ENCODE results near the gene AIFM3.
"Not testable (repeated sequence)": the region's sequence is repeated elsewhere in the genome, so short reads cannot be mapped to it uniquely, and the experiment has no call there.

The AIFM3 gene

DNA sequence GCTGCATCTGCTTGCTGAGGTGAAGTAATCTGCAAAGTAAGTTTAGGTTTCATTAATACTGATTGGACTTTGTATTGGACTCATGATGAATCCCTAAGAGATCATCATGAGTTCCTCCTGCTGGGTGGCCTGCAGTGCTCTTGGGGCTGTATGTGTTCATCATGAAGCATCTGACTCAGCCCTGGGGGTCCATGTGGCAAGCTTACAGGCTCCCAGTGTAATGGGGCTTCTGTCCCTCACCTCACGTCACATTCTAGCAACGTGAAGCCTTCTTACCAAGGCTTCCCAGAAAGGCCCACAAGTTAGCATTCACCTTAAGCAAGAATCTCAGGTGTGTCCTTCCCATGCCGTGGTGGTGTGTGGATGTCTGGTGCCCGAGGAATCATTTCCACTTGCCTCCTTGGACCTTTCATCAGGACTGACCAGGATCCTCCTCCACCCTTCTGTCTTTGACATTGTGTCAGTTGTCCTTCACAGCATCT, 26.1 kb upstream of the AIFM3 start:
- in situ Hi-C loops (cut with HindIII; ENCODE audit: low sequenced_read_pairs): no loop called here

DNA sequence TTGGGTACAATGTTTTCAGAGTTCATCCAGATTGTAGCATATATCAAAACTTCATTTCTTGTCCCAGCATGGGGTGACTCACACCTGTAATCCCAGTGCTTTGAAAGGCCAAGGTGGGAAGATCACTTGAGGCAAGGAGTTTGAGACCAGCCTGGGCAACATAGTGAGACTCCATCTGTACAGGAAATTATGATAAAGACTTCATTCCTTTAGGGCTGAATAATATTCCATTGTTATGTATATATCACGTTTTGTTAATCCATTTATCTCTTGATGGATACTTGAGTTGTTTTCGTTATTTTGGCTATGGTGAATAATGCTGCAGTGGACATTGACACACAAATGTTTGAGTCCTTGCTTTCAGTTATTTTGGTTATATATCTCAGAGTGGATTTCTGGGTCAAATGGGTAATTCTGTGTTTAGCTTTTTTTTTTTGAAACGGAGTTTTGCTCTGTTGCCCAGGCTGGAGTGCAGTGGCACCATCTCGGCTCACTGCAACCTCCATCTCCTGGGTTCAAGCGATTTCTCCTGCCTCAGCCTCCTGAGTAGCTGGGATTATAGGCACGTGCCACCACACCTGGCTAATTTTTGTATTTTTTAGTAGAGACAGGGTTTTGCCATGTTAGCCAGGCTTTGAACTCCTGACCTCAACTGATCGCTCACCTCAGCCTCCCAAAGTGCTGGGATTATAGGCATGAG, 24.7 kb upstream of the AIFM3 start:
- in situ Hi-C loops (cut with HindIII; ENCODE audit: low sequenced_read_pairs): not testable (repeated sequence)

DNA sequence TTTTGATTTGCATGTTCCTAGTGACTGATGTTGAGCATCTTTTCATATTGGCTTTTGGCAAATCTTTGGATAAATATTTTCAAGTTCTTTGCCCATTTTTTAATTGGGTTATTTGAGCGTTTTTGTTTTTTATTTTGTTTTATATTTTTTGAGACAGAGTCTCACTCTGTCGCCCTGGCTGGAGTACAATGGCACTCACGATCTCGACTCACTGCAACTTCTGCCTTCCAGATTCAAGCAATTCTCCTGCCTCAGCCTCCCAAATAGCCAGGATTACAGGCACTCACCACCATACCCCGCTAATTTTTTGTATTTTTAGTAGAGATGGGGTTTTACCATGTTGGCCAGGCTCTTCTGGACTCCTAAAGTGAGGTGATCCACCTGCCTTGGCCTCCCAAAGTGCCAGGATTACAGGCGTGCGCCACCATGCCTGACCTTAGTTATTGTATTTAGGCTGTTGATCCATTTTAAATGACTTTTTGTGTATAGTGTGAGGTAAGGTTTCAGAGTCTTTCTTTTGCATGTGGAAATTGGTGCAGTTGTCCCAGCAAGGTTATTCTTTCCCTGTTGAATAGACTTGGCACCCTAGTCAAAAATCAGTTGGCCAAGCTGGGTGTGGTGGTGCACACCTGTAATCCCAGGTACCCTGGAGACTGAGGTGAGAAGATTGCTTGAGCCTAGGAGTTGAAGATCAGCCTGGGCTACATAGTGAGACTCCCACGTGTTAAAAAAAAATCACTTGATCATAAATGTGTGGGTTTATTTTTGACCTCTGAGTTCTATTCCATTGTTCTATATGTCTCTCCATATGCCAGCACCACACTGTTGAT, 23.7 kb upstream of the AIFM3 start:
- in situ Hi-C loops (cut with HindIII; ENCODE audit: low sequenced_read_pairs): no loop called here

DNA sequence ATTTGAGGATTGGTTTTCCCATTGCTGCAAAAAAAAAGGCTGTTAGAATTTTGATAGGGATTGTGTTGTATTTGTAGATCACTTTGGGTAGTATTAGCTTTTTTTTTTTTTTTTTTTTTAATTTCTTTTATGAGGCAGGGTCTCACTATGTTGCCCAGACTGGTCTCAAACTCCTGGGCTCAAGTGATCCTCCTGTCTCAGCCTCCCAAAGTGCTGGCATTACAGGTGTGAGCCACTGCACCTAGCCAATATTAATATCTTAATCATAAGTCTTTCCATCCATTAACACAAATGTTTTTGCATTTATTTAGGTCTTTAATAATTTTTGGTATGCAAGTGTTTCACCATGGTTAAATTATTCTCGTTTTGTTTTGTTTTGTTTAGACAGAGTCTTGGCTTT, 23.0 kb upstream of the AIFM3 start:
- in situ Hi-C loops (cut with HindIII; ENCODE audit: low sequenced_read_pairs): no loop called here

DNA sequence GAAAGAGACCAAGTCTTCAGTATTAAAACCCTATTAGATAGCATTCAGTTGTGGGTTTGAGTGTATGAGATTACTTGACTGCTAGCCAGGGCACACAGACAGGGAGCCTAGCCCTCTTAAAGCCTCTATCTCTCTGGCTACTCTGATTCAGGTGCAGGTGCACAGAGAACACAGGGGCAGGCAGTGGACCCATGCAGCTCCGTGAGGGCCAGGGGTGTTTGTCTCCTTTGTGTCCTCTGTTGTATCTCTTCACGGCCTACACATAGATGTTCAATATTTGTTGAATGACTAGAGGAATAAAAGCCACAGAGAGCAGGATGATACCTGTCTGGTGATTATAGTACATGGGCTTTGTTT, 21.5 kb upstream of the AIFM3 start:
- in situ Hi-C loops (cut with HindIII; ENCODE audit: low sequenced_read_pairs): no loop called here

DNA sequence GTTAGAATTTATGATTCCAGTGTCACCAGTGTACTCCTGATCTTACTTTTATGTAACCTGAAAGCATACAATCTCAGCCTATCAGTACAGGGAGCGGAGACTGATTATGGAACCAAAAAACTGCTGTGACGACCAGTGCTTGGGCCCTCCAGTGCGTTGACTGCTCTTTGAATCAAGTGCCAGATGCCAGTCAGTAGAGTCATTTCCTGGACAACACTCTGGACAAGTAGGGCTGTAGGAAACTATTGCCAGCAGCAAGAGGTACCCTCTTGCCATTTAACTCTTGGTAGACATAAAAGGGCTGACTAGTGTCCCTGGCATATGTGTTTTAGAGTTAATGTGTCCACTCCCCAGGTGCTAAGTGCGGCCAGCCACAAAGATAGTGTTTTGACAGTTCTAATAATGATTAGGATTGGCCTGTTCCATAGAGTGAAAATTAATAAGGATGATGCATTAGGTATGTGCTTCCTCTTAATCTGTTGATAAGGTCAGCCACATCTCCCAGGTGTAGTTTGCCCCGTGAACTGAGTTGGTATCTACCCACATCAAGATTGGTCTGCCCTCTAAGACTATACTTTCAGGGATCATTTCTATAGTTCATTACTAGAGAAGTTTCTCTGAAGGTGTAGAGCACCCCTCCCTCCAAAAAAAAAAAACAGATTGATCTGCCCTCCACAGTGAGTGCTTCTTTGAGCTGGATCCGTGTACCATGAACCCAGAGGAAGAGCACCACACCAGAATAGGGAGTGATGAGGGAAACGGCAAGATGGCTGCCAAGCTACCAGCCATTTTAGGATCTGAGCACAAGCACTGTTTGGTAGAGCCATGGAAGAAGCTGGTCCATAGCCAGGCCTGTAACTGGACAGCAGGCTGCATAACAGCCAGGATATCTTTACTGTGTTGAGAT, 20.7 kb upstream of the AIFM3 start:
- in situ Hi-C loops (cut with HindIII; ENCODE audit: low sequenced_read_pairs): no loop called here

DNA sequence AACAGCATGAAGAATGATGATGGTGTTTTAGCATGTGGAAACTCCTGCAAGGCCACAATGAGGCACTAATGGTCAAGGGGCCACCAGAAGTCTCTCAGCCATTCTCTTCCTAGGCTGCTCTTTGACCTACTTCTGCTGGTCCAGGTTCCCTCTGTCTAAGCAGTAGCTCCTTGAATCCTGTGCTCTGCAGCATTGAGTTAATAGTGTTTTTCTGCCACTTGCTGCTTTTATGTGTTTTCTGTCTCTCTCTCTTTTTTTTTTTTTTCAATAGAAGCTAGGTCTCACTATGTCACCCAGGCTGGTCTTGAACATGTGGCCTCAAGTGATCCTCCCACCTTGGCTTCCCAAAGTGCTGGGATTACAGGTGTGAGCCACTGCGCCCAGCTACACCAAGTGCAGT, 20.1 kb upstream of the AIFM3 start:
- in situ Hi-C loops (cut with HindIII; ENCODE audit: low sequenced_read_pairs): no loop called here

DNA sequence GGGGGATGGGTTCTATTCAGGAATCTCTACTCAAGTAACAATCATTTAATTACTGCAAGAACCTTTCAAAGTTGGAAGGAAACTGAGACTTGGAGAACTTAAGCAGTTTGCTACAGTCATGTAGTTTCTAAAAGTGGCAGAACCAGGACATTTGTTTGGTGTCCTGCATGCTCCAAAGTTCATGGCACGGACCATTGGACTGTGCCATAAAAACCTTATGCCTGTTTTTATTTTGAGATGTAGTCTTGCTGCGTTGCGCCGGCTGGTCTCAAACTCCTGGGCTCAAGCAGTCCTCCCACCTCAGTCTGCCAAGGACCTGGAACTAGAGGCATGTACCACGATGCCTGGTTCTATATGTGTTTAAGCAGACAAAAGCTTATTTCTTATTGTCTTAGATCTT, 18.6 kb upstream of the AIFM3 start:
- in situ Hi-C loops (cut with HindIII; ENCODE audit: low sequenced_read_pairs): no loop called here

DNA sequence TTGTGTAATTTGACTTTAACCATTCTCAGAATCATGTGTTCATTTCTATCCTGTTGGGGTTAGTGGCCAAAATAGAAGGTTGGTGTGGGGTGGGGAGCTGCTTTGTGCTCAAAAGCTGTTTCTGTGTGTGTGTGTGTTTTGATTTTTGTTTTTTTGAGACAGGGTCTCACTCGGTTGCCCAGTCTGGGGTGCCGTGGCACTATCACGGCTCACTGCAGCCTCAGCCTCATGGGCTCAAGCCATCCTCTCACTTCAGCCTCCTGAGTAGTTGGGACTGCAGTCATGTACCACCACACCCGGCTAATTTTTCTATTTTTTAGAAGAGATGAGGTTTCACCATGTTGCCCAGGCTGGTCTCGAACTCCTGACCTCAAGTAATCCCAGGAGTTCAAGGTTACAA, 18.1 kb upstream of the AIFM3 start:
- in situ Hi-C loops (cut with HindIII; ENCODE audit: low sequenced_read_pairs): no loop called here

DNA sequence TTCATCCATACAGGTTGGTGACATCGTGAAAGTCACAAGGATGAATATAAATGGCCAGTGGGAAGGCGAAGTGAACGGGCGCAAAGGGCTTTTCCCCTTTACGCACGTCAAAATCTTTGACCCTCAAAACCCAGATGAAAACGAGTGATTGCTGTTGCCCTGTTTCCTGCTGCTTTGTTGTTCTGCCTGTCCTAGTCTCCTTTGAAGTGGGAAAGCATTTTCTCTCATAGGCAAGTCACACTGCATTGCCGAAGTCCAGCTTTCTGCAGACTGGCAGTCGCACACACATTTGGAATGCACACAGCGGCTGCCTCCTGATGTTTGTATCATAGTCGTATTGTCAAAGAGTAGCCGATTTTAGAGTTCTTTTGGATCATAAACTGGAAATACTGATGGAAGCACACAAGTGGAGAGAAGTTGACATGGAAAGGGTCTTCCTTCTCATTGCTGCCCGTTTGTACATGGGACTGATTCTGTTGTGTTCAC, 17.3 kb upstream of the AIFM3 start:
- in situ Hi-C loops (cut with HindIII; ENCODE audit: low sequenced_read_pairs): no loop called here

DNA sequence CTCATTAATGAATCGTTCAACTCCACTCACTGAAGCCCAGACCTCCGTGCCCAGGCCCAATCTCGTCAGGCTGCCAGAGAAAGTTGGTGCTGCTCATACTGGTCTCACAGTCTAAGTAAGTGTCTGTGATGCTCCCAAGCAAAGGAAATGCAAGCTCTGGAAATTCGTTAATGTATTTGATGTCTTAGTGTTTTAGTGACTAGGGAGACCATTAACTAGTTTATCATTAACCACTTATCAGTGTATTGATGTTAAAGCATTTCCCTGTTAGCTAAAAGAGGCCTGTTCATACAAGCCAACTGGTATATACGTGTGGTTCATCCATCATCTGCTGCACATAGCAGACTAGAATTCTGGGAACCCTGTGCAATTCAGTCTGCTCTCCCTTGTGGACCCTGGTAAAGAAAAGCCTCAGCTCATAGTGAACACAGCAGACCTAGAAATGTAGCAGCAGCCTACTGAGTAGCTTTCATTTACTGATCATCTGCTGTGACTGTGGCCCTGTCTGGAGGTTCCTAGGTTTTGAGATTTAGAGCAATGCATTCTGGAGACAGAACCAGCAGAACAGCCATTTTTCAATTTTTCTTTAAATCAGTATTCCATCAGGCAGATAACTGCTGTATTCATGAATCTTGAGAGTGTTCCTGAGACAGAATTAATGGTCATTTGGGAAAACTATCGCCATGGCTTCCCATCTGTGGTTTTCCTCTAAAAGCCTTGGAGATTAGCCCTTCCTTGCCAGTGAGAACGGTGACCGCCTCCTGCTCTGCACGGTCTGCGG, 15.7 kb upstream of the AIFM3 start:
- in situ Hi-C loops (cut with HindIII; ENCODE audit: low sequenced_read_pairs): no loop called here

DNA sequence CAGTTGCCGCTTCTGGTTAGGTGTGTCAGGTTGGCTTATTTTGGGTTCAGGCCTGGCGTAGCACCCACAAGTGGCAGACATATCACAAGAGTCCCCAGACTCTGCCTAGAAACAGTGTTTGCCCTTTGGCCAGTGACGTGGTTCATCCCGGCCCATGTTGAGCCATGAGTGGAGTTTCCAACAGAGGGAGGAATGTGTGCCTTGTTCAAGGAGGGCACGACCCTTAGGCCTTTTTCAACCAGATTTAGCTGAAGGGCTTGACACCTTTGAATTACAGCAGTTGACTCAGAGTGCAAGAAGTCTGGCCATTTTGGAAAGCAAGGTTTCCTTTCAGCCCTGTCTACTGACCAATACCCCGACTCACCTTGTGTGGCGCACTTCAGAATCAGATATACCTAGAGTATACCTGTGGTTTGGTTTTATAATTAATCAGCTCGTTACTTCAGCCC, 15.1 kb upstream of the AIFM3 start:
- in situ Hi-C loops (cut with HindIII; ENCODE audit: low sequenced_read_pairs): no loop called here

DNA sequence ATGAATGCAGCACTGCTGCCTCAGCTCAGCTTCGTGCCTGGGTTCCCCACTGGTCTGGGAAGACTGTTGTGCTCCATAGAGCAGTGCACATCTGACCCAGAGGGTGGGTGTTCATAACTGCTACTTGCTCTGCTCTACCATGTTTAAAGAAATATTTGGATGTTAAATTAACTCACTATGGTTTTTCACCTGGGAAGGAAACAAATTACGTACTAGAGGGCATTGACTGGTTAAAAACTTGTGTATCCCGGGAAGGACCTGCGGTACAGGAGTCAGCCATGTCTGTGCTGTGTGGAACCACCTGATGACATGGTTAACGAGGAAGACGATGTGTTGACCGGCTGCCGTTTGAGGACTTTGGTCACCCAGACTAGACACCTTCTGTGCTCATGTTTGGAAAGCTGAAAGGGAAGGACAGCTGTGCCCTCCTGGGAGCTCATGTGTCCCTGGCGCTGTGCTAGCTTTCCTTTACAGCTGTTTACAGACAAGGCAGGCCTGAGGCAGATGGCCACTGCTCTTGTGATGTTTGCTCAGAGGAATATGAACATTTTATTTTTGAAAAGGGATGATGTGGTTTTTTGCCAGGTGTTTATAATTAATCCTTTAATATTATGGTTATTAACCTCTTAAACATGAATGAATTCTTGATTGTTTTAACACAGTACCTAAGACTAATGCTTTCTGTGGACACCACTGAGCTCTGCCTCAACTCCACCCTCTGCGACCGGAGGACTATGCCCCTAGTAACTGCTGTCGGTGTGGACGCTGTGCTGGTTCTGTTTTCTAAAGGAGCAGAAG, 14.3 kb upstream of the AIFM3 start:
- in situ Hi-C loops (cut with HindIII; ENCODE audit: low sequenced_read_pairs): no loop called here

DNA sequence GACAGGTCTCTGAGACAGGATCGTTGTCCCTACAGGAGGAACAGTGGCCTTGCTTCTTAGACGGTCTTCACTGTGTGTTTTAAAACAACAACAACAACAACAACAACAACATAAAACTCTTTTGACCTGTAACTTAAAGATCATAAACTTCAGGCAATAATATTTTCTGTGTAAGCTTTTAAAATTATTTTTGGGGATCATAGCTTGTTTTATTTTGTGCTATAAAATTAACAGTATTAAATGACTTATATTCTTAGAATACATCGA, 13.8 kb upstream of the AIFM3 start:
- in situ Hi-C loops (cut with HindIII; ENCODE audit: low sequenced_read_pairs): no loop called here

DNA sequence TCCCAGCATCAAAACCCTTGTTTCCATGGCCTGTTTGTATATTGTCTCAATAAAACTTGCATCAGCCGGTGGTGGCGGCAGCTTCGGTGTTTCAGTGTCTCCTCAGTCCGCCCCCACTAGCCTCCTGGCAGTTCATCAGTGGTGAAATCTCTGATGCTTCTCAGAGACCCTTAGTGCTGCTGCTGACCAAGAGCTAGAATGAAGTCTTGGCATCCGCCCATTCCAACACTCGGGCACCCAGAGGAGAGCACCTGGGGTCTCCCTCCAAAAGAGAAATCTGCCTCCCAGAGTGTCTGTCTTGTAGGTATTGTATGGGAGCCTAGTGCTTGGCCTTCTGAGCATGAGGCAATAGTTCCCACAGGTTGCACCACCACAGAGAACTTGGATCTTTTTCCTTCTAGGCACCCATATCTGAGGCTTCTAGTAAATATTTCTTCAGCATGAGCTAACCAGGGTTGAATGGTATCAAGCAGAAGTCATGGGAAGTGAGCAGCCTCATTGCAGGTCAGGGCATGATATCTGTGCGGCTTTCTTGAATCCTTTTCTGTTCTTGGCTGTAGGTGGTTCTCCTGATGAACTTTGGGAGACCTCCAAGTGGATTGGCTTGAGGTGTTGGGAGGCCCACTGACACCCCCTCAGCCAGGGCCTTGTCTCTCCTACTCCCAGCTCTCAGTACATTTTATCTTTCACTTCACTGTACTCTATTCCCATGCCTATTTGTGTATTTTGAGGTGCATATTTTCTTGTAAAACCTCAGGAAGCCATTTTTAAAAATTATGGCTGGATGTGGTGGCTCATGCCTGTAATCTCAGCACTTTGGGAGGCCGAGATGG, 13.2 kb upstream of the AIFM3 start:
- in situ Hi-C loops (cut with HindIII; ENCODE audit: low sequenced_read_pairs): no loop called here

DNA sequence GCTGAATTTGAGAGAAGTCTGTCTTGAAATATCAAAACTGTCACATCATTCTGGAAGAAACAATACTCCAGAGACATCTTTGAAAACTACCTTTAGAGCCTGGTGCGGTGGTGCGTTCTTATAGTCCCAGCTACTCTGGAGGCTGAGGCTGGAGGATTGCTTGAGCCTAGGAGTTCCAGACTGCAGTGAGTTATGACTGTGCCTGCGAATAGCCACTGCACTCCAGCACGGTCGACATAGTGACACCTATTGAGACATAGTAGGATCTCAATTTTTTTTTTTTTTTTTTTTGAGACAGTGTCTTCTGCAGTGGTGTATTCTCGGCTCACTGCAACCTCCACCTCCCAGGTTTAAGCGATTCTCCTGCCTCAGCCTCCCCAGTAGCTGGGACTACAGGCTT, 11.5 kb upstream of the AIFM3 start:
- in situ Hi-C loops (cut with HindIII; ENCODE audit: low sequenced_read_pairs): no loop called here

DNA sequence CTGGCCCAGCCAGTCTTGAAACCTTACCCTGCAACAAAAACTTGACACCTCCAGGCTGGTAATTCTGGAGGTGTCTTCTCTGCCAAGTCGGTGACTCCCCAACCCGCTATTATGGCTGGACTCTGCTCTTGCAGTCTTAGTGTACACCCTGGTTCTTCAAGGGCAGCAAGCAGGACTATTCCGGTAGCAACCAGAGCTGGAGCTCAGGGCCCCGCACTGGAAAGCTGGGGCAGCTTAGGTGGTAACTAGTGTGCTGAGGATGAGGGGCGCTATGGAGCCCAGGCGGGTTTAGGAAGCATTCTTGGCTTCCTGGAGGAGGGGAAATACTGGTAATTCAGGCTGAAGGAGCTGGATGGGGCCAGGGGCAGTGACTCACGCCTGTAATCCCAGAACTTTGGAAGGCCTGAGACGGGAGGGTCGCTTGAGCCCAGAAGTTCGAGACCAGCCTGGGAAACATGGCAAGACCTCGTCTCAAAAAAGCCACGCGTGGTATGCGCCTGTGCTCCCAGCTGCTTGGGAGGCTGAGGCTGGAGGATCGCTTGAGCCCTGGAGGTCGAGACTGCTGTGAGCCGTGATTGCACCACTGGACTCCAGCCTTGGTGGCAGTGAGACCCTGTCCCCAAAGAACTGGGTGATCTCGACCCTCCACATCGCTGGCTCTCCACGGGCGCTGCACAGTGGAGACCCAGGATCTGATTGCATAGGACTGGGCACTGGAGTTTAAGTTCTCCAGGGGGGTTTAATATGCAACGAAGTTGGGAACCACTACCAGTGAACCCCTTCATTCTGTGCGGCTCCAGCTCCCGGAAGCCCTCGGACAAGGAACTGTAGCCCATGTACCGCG, 10.6 kb upstream of the AIFM3 start:
- in situ Hi-C loops (cut with HindIII; ENCODE audit: low sequenced_read_pairs): no loop called here

DNA sequence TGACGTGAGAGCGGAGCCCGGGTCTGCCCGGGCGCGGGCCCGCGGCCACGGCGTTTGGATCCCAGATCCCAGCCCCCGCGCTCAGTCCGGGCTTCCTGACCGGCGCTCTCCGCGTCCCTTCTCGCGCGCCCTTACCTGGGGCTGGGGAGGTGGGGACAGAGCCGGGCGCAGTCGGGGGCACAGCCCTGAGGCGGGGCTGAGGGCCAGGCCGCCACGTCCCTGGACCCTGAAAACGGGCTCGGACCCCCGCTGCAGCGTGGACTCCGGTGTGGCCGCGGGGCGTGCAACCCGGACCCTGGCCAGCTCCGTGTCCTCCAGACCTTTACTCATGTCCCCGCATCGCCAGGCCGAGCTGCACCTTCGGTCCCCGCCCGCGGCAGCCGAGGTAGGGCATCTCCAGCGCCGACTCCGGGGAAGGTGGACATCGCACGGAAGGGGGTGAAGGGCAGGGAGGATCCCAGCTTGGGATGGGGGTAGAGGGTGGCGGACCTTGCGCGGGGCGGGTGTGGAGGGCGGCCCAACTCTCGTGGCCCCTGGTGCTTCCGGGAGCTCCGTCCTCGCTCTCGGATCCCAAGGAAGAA, 9.9 kb upstream of the AIFM3 start:
- in situ Hi-C loops (cut with HindIII; ENCODE audit: low sequenced_read_pairs): no loop called here

All from endothelial cell of hepatic sinusoid (primary cell).